Tongue (tissue), 2 donors: ENCODE results near the gene COL23A1. TPM values are rescaled to one million over a fixed set of nuclear protein-coding genes. Genes with fewer than 3 reads are reported as not detected.

Experiments used
- DNase-seq: peaks from one replicate; pipeline ENCODE4 v3.0.0-alpha.2; 2015
- total RNA-seq: library from RNA; depleted of rRNA; stranded (reverse); fragments of >200 nt; gene quantifications from one replicate; pipeline ENCODE4 v1.2.3, GENCODE V29; 2014

The COL23A1 gene
- total RNA-seq, 1 donor from 2014 or later = 5.4 TPM

DNA sequence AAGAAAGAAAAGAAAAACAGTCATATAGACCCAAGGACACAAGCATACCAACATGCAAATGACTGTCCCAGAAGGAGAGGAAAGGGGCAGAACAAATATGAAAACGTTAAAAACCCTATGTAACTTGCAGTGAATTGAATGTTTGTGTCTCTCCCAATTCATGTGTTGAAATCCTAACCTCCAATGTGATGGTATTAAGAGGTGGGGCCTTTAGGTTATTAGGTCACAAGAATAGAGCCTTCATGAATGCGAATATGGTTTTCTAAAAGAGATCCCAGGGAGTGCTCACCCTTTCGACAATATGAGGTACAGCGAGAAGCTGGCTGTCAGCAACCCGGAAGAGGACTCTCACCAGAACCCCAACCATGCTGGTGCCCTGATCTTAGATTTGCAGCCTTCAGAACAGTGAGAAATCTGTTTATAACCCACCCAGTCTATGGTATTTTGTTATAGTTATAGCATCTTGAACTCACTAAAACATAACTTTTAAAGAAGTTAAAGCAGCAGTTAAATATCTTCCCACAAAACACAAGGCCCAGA lies 371.9 kb downstream of the COL23A1 start:
- DNase-seq = no peak

DNA sequence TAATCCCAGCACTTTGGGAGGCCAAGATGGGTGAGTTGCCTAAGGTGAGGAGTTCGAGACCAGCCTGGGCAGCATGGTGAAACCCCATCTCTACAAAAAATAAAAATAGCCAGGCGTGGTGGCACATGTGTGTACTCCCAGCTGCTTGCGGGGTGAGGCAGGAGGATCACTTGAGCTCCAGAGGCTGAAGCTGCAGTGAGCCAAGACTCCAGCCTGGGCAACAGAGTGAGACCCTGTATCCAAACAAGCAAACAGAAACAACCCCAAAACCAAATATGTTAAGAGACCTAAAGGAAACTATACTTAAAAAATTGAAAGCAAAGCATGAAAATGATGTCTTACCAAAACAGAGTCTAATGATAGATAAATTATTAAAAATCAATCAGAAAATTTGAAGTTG lies 373.4 kb downstream of the COL23A1 start:
- no peak for DNase-seq

DNA sequence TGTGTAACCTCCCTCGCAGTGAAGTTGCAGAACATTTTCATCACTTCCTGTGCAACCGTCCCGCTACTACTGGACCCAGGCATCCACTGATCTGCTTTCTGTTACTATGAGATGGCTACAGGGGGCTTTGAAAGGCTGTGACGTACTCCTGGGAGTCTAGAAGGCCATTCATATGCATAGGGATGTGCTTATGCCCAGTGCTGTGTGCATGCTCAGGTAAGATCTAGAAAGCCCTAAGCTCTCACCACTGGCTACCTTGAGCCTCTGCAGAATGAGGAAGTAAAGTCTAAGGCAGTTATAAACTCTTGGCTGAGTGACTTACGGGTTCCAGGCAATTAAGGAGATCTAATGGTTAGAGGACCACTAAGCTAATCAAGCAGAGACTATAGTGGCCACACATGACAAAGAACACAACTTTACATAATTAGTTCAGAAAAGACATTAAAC lies 374.1 kb downstream of the COL23A1 start:
- DNase-seq = no peak

DNA sequence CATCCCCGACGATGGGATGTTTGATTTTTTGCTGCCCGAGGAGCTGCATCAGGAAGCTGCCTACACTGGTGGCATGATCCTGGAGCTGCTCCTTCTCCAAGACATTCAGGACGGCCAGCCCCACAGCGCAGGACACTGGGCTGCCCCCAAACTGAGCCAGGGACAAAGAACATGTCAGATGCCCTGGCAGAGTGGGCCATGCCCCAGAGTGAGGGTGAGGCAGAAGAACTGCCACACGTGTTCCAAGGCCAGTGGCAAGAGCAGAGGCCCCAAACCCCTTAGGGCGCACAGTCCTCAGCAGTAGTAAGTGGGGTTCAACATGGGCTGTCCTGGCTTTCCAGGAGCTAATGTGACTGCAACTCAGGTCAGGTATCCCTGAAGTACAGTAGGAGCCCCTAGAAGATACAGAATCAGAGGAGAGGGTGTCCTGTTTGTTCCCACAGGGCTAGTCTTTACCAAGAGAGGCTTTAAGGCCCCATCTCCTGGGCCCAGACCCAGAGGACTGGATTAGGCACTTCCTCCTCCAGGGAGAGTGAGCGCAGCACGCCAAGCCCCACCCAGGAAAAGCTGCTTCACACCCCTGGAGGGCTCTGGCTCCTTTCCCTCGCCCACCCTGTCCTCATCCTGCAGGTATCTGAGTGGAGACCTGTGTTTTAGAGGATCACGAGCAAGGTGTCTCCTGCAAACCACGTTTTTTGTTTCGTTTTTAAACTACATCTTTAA lies 374.8 kb downstream of the COL23A1 start:
- no peak for DNase-seq

DNA sequence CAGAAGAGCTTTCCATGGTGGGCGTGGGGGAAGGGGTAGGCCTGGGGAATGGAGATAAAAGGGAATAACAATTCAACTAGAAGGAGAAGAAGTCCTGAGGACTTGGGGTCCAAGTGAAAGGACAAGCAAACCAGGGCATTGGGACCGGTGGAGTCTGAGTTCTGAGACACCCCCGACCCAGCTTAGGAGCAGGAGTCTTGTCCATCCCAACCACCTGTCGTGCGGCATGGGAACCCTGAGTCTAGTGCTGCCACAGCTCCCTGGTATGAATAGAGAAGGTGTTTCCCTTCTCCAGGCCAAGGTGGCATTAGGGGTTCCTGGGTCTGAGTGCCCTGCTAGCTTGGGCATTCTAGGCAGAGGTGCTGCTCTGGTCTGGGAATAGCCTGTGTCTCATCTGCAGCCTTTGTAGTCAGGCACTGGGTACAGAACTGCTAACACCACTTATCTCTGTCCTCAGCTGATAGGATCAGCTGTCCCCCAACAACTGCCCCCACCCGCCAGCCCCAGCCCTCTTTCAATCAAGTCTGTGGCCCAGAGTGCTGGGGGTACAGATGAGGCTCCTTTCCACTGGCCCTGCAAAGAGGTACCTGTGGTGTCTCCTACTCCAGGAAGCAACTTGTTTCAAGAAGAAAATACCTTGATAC lies 375.9 kb downstream of the COL23A1 start:
- no peak for DNase-seq

DNA sequence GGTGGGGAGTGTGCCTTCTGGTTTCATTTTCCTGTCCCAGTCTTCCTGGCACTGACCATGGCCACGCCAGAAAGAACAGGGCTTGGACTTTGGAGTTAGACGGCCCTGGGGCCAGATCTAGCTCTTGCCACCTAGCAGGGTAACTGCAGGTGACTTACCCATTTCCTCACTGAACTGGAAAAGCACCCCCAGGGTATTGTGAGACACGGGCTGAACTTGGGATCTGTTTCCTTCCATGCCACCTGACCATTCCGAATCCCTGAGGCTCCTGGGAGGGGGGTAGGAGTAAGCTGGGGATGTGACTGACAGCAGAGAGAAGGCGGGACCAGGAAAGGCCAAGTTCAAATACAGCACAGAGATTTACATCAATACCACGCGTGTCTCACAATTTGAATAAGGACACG lies 376.4 kb downstream of the COL23A1 start:
- no peak for DNase-seq

DNA sequence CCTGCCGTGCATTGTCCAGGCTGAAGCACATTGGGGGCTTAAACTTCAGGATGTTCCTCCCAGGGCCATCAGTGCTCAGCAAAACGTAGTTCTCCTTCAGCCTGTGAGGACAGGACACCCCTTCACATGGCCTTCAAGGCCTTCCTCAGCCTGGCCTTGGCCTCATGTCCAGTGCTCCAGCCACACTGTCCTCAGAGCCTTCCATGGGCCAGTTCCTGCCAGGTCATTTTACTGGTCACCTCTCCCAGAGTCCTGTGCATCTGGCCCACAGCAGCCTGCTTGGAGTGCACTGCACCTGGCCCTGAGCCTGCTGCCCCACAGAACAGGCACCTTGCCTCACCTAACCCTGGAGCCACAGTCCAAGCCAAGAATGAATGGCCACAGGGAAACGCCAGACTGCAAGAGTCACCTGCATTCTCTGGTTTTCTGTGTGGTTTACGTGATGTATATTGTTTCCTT lies 377.2 kb downstream of the COL23A1 start:
- DNase-seq = no peak

DNA sequence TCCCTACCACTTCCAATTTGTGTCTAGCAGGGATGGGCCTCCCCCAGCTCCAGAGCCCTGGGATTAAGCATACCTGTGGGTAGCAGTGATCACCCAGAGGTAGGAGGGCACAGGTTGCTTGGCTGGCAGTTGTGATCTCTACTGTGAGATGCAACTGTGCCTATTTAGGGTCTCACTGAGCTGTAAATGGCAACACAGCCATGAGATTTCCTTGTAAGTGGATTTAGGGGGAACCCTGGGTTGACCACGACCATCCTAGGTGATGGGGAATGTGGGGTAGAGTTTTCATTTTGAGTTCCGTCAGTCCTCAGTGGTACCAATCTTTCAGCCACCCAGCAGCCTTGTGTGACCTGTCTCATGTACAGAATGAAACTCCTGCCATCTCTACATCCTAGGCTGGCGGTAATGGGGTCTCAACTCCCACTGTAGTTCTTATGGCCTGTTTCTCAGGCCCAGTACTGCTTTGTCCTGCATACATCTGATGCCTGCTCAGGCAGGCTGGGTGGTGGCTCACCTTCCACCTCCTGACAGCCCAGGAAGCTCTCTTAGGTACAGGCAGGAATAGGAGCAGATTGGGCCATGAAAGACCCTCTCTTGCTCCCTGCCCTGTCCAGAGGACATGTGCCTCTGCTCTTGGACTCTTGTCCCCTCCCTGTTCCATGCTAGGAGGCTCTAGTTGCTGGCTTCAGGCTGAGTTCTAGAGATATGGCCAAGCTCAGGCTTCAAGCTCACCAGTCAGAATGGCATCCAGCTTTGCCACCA lies 377.8 kb downstream of the COL23A1 start:
- DNase-seq = no peak

DNA sequence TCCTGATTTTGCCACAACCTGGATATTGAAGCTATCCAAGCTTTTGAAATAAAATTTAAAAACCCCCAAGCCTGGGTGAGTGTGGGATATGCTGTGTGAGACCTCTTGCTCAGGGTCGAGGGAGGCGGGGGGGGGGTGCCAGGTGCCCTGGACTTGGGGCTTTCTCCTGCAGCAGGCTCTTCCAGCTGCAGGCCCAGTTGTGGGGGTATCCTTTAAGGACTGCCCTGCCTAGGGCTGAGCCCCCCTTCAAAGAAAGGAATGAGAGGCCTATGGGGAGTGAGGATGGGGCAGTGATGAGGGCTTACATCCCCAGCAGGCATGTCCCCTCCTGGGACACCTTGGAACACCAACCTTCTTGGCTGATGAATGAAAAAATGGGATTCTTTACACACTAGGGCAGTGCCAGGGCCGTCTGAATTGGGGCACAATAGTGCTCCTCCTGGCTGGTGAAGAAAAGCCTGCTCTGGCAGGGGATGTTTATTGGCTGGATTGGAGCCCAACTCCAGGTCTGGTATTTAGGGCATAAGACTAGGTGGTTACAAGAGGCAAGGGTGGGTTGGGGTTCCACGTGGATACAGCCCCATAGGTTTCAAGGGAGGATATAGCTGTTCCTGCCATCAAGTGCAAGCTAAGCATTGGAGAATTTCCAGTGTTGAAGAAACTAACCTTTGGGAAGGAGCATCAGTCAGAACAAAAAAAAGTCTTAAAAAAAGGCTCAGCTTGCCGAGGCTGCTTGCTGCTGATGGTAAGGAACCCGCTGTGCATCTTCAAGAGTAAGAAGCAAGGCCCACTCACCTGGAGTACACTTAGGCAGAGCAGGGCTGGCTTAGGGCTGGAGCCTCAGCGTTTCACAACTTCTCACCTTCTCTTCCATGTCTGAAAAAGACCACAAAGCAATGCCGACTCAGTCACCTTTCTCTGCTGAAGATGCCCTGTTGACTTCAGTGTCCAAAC lies 378.8 kb downstream of the COL23A1 start:
- DNase-seq = no peak

DNA sequence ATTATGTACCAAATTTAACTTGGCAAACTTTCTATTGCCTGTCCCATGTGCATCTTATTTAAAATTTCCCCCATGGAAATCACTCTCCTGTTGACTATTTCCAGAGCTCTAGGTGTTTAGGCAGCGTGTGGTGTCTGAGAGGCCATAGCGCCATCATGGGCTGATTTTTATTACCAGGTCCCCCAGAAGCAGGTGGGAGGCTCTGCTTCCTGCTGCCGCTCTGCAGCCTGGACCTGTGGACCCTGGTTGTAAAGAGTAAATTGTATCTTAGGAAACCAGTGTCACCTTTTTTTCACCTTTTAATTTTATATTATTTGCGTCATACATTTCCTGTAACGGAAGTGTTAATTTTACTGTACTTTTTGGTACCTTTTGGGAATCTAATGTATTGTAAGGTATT lies 379.5 kb downstream of the COL23A1 start:
- DNase-seq = no peak

DNA sequence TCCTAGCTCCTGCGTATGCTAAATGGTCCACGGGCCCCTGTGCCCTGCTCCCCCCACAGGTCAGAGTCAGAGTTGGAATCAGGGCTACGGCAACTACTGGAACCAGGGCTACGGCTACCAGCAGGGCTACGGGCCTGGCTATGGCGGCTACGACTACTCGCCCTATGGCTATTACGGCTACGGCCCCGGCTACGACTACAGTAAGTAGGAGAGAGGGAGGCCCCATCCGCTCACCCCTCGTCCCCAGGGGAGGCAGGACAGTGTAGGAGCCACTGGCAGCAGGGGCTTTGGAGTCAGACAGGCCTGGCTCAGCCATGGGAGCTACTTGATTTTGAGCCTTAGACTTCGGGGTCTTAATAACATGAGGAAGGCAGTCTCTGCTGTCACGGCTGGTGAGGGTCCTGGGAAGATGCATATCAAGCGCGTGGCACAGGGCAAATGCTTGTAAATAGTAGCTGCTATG lies 380.1 kb downstream of the COL23A1 start:
- DNase-seq = no peak

DNA sequence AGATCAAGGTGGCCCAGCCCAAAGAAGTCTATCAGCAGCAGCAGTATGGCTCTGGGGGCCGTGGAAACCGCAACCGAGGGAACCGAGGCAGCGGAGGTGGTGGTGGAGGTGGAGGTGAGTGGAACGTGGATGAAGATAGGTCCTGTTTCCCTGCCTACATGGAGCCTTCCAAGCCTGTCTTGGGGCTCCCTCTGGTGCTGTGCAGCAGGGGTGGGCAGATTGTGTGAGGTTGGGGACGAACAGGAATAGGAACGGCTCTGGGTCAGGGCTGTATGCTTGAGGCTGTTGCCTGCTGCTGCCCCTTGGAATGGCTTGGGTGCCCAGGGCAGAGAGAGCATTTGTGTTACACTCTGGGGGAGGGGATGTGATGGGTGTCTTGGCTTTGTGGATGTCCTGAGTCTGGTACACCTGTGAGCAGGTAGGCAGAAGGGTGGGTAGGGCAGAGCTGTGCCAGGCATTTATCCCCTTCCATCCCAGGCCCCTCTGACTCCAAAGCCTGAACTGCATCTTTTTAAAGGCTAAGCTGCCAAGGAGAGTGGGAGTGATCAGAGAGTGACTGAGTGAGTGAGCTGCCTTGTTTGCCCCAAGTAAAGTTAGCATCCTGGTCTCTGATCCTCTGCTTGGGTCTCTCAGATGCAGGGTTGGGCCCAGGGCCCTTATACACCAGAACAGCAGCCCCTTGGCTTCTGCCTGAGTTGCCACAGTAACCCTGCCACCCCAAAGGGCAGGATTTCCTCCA lies 380.7 kb downstream of the COL23A1 start:
- no peak for DNase-seq

DNA sequence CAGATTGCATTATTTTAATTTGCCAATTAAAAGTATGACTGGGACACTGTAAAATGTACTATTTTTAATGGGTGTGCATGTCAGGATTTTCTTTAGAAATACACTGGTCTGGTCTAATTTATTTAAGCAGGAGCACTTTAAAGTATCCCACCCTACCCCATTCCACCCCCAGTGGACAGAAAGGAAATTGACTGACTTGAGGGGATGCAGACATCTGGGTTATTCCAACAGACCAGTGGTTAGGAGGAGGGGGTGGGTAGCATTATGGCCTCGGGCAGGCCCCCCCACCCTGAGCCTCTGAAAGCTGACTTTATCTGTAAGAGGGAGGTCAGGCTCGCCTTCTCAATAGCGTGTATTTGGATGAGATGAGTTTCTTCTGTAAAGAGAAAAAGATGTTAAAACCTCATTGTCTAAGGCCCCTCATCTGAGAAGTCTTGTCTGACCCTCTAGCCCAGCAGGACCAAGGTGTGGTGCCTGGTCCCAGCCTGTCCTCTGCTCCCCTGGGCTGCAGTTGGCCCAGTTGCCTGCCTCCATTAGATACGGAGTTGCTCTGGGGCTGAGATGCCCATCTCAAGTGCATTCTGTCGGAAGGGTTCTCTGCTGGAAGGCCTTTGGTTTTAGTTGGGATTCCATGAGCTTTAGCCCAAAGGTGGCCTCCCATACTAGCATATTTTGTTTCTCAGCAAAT lies 381.5 kb downstream of the COL23A1 start:
- DNase-seq = no peak

DNA sequence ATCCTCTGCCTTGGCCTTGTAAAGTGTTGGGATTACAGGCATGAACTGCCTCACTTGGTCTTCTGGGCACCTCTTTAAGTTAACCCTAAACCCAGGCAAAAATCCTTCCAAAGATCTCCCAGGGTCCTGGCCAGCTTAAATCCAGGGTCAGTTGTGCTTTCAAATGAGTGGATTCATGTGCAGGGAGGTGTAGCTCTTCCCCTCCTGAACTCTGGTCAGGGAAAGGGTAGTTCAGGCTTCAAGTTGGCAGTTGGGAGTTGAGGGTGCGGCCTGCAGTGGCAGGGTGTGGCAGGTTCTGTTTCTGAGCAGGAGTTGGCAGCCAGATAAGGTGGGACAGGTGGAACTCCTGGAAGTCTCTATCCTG lies 382.3 kb downstream of the COL23A1 start:
- DNase-seq = no peak

DNA sequence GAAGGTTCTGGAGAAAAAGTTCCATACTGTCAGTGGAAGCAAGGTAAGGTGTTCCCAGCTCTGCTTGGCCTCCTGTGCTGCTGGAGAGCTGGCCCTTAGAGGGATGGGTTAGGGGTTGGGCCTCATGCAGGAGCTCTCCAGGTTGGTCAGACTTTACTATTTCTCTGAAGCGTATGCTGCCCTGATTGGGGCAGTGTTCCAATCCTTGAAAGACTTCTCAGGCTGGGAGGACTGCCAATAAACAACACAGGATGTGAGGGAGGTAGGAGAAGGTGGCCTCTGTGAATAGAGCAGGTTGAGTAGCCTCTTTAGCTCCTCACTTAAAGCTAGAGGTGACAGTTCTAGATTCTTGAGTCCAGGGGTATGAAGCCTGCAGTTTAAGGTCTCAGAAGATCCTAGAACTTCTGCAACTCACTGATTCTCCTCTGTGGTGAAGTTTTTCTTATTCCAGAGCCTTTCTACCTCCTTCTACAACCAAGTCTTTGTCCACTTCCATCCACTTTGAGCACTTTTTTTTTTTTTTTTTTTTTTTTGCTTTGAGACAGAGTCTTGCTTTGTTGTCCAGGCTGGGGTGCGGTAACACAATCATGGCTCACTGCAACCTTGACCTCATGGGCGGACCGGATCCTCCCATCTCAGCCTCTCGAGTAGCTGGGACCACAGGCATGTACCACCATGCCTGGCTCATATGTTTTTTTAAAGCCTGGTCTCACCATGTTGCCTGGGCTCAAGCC lies 382.8 kb downstream of the COL23A1 start:
- peak; percentile 50 for DNase-seq

DNA sequence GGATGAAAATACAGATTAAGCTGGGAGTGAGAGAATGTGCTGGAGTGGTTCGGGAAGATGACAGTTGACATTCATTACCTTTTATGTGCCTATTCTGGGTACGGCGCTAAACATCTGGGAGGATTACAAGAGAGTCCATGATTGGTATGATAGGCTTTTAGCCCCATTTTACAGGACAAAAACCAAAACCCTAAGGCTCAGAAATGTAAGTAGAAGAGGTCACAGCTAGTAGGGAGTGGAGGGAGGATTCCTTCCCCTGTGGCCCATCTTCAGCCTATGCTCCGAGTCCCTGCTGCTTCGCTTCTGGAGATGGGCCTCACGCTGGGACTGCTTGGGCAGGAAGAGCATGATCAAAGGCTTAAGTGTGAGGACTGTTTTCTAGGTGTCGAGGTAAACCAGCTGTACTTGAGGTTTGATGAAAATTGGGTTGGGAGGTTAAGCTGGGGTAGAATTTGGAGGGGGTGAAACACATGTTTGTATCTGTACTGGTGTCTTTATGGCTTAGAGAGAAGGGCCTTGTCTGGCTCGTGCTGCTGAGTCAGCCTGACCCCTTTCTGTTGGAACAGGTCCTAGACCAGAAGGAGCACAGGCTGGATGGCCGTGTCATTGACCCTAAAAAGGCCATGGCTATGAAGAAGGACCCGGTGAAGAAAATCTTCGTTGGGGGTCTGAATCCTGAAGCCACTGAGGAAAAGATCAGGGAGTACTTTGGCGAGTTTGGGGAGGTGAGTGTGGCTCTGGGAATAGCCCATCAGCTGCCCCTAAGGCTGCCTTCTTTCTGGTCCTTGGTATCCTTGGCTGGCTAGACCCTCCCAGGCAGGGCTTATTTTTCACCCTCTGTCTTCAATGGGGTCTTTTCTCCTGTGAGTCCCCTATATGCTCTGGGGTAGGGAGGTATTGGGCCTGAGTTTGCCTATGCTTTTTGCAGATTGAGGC lies 383.8 kb downstream of the COL23A1 start:
- DNase-seq = no peak

DNA sequence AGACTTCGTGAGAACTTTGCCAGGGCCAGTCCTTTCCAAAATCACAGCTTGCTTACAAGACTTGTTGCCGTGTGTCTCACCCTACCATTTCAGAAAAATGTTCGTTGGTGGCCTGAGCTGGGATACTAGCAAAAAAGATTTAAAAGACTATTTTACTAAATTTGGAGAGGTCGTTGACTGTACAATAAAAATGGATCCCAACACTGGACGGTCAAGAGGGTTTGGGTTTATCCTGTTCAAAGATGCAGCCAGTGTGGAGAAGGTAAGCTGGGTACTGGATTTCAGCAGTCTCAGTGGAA lies 384.5 kb downstream of the COL23A1 start:
- DNase-seq = no peak

DNA sequence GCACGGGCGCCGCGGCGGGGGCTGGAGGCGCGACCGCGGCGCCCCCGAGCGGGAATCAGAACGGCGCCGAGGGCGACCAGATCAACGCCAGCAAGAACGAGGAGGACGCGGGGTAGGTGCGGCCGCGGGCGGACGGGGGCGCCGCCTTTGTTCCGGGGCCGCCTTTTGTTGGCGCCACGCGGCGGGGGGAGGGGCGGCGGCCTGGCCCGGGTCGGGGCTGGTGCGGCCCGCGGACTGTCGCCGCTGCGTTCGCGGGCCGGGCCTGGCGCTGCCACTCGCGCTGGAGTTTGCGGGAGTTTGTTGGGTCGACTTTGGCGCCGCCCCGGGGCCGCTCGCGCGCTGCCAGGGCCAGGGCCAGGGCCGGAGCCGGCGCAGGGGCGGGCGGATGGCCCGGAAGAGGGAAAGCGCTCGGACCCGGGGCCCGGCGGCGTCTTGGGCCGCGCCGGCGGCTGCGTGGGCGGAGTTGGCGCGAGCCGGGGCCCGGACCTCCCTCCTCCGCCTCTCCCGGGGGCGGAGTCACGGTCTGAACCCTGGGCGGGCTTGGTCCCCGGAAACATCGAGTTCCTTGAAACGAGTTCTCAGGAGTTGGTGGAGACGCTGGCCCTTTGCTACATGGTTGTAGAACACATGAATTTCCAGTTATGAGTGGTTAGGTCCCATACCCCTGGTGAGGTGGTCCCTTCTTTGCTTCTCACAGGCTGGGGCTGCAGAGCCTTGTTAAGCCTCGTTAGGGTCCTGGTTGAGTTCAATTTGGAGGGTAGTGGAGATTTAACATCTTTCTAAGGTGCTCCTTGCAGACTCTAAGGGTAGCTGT lies 385.1 kb downstream of the COL23A1 start:
- DNase-seq = peak; percentile 90
